Lower leg skin (tissue), 3 donors: ENCODE data around the gene SLC6A18.

ENCODE experiments used
- POLR2A ChIP-seq, 2 donors: fragments of 450-650 bp; IDR thresholded peaks; one replicate each; pipeline ENCODE4 v1.6.1; 2016 to 2017; ENCODE audit warnings: antibody characterized with exemption in 2 of 2, mild to moderate bottlenecking in 1 of 2, moderate library complexity in 1 of 2
- TF ChIP-seq, protein P1 (sequence below), 3 donors: fragments of 450-650 bp; IDR thresholded peaks; one replicate each; pipeline ENCODE4 v1.5.1; 2016; ENCODE audit warnings: antibody characterized with exemption in 3 of 3, mild to moderate bottlenecking in 3 of 3, moderate library complexity in 2 of 3

DNA sequence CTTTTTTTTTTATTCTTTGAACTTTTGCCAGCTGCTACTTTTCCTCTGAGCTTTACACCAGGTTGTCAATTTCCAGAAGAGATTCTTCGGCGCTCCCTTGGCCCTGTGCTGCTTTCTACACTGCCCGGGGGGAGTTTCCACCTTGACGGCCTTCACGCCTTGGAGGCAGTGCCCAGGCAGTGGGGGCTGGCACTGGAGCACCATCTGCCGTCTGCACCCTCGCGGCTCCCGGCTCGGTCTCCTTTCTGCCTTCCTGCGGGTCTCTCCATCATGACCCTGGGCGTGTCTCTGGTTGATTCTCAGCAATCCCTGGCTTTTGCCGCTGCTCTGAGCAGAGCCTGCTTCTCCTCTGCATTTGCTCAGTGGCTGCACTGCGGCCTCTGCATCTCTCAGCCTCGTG, 2.9 kb downstream of the SLC6A18 start:
- TF ChIP-seq, protein P1, sequence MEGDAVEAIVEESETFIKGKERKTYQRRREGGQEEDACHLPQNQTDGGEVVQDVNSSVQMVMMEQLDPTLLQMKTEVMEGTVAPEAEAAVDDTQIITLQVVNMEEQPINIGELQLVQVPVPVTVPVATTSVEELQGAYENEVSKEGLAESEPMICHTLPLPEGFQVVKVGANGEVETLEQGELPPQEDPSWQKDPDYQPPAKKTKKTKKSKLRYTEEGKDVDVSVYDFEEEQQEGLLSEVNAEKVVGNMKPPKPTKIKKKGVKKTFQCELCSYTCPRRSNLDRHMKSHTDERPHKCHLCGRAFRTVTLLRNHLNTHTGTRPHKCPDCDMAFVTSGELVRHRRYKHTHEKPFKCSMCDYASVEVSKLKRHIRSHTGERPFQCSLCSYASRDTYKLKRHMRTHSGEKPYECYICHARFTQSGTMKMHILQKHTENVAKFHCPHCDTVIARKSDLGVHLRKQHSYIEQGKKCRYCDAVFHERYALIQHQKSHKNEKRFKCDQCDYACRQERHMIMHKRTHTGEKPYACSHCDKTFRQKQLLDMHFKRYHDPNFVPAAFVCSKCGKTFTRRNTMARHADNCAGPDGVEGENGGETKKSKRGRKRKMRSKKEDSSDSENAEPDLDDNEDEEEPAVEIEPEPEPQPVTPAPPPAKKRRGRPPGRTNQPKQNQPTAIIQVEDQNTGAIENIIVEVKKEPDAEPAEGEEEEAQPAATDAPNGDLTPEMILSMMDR (IDR thresholded peaks at IDR 0.05) = no peak
- TF ChIP-seq POLR2A (IDR thresholded peaks at IDR 0.05) = no peak
